Measurements from ENCODE around the gene TH. TPM values are rescaled to one million over a fixed set of nuclear protein-coding genes. Genes with fewer than 3 reads are reported as not detected.

The TH gene
- total and polyA plus RNA-seq, 2 experiments from 2014 or later: 0.34 TPM; not detected in 1

DNA sequence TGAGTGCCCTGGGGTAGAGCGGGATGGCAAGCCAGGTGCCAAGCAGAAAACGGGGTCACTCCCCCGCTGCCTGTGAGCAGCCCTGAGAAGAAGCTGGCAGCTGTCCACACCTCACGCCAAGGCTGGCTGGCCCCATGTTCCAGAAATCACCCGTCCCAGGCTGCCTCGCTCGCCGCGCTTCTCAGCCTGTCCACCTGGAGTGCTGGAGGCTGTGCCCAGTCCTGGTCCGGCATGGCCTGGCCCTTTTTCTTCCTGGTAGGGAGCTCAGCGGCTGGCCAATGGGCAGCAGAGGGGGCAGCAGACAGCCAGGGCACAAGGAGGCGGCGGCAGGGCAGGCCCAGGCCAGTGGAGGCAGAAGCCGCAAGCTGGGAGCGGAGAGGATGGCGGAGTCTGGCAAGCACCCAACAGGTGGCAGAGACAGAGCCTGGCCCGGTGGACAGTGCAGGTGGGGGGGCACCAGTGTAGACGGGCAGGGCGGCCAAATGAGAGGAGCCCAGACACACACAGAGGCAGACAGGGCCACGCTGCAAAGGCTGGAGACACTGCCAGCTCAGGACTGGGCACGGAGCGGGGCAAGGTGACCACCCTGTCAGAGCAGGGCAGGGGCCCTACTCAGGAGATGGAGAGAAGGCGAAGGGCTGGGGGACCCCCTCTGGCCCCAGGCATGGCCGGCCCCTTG is 37.2 kb upstream of the TH start:
- Histone ChIP-seq H2AFZ (no peak overlapping the region), H3K9me2 (ENCODE audit: insufficient read depth) (no peaks in the 10 kb centered on the region)
- ATAC-seq: peak; percentile 64

More for the DNA sequence above, 37.2 kb upstream of the TH start:
- Histone ChIP-seq H3K27me3 (ENCODE audit: insufficient read depth) (no peaks in the 10 kb centered on the region), H3K36me3 (ENCODE audit: insufficient read depth) (no peaks in the 10 kb centered on the region), H3K4me1 (ENCODE audit: insufficient read depth) (peaks cover 9% of the 10 kb centered on the region; the same call in 1 of the 2 replicates), H3K4me2 (no peak overlapping the region), H3F3A (replicated peaks; ENCODE audit: low read depth) (no peaks in the 10 kb centered on the region), H3K79me2 (replicated peaks; ENCODE audit: insufficient read depth) (no peaks in the 10 kb centered on the region), H3K4me3 (no peak overlapping the region), H4K20me1 (replicated peaks; ENCODE audit: insufficient read depth) (no peaks in the 10 kb centered on the region), H3K27ac (ENCODE audit: low read depth) (no peak overlapping the region)
- Mint-ChIP-seq H3K27ac (no peak overlapping the region), H3K9me3 (peaks cover 3% of the 10 kb centered on the region; the same call in 1 of the 3 replicates), H3K4me3 (no peak overlapping the region), H3K4me1 (peaks cover 13% of the 10 kb centered on the region), H3K27me3 (ENCODE audit: insufficient read depth, low read depth, poor library complexity) (peaks cover 16% of the 10 kb centered on the region), H3K36me3 (ENCODE audit: low read depth) (no peaks in the 10 kb centered on the region)
- TF ChIP-seq POLR2AphosphoS5 (IDR thresholded peaks at IDR 0.05; ENCODE audit: low read depth) (no peak), ZNF114 (CRISPR knock-in tag; IDR thresholded peaks at IDR 0.05) (no peak), JUNB (IDR thresholded peaks at IDR 0.05; ENCODE audit: unreplicated experiment) (no peak), CREB1 (CRISPR knock-in tag; IDR thresholded peaks at IDR 0.05; ENCODE audit: low read depth) (no peak)
- TF ChIP-seq, protein P1, sequence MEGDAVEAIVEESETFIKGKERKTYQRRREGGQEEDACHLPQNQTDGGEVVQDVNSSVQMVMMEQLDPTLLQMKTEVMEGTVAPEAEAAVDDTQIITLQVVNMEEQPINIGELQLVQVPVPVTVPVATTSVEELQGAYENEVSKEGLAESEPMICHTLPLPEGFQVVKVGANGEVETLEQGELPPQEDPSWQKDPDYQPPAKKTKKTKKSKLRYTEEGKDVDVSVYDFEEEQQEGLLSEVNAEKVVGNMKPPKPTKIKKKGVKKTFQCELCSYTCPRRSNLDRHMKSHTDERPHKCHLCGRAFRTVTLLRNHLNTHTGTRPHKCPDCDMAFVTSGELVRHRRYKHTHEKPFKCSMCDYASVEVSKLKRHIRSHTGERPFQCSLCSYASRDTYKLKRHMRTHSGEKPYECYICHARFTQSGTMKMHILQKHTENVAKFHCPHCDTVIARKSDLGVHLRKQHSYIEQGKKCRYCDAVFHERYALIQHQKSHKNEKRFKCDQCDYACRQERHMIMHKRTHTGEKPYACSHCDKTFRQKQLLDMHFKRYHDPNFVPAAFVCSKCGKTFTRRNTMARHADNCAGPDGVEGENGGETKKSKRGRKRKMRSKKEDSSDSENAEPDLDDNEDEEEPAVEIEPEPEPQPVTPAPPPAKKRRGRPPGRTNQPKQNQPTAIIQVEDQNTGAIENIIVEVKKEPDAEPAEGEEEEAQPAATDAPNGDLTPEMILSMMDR (conservative IDR thresholded peaks at IDR 0.05; ENCODE audit: low read depth in 2 of 2): peak; percentile 18 to 25; a peak in 2 of 4 replicates
- TF ChIP-seq, protein P2, sequence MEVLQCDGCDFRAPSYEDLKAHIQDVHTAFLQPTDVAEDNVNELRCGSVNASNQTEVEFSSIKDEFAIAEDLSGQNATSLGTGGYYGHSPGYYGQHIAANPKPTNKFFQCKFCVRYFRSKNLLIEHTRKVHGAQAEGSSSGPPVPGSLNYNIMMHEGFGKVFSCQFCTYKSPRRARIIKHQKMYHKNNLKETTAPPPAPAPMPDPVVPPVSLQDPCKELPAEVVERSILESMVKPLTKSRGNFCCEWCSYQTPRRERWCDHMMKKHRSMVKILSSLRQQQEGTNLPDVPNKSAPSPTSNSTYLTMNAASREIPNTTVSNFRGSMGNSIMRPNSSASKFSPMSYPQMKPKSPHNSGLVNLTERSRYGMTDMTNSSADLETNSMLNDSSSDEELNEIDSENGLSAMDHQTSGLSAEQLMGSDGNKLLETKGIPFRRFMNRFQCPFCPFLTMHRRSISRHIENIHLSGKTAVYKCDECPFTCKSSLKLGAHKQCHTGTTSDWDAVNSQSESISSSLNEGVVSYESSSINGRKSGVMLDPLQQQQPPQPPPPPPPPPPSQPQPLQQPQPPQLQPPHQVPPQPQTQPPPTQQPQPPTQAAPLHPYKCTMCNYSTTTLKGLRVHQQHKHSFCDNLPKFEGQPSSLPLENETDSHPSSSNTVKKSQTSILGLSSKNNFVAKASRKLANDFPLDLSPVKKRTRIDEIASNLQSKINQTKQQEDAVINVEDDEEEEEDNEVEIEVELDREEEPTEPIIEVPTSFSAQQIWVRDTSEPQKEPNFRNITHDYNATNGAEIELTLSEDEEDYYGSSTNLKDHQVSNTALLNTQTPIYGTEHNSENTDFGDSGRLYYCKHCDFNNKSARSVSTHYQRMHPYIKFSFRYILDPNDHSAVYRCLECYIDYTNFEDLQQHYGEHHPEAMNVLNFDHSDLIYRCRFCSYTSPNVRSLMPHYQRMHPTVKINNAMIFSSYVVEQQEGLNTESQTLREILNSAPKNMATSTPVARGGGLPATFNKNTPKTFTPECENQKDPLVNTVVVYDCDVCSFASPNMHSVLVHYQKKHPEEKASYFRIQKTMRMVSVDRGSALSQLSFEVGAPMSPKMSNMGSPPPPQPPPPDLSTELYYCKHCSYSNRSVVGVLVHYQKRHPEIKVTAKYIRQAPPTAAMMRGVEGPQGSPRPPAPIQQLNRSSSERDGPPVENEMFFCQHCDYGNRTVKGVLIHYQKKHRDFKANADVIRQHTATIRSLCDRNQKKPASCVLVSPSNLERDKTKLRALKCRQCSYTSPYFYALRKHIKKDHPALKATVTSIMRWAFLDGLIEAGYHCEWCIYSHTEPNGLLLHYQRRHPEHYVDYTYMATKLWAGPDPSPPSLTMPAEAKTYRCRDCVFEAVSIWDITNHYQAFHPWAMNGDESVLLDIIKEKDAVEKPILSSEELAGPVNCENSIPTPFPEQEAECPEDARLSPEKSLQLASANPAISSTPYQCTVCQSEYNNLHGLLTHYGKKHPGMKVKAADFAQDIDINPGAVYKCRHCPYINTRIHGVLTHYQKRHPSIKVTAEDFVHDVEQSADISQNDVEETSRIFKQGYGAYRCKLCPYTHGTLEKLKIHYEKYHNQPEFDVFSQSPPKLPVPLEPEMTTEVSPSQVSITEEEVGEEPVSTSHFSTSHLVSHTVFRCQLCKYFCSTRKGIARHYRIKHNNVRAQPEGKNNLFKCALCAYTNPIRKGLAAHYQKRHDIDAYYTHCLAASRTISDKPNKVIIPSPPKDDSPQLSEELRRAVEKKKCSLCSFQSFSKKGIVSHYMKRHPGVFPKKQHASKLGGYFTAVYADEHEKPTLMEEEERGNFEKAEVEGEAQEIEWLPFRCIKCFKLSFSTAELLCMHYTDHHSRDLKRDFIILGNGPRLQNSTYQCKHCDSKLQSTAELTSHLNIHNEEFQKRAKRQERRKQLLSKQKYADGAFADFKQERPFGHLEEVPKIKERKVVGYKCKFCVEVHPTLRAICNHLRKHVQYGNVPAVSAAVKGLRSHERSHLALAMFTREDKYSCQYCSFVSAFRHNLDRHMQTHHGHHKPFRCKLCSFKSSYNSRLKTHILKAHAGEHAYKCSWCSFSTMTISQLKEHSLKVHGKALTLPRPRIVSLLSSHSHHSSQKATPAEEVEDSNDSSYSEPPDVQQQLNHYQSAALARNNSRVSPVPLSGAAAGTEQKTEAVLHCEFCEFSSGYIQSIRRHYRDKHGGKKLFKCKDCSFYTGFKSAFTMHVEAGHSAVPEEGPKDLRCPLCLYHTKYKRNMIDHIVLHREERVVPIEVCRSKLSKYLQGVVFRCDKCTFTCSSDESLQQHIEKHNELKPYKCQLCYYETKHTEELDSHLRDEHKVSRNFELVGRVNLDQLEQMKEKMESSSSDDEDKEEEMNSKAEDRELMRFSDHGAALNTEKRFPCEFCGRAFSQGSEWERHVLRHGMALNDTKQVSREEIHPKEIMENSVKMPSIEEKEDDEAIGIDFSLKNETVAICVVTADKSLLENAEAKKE (CRISPR knock-in tag; IDR thresholded peaks at IDR 0.05): no peak
- TF ChIP-seq, protein P3, sequence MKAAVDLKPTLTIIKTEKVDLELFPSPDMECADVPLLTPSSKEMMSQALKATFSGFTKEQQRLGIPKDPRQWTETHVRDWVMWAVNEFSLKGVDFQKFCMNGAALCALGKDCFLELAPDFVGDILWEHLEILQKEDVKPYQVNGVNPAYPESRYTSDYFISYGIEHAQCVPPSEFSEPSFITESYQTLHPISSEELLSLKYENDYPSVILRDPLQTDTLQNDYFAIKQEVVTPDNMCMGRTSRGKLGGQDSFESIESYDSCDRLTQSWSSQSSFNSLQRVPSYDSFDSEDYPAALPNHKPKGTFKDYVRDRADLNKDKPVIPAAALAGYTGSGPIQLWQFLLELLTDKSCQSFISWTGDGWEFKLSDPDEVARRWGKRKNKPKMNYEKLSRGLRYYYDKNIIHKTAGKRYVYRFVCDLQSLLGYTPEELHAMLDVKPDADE (IDR thresholded peaks at IDR 0.05): no peak
- TF ChIP-seq, protein P4, sequence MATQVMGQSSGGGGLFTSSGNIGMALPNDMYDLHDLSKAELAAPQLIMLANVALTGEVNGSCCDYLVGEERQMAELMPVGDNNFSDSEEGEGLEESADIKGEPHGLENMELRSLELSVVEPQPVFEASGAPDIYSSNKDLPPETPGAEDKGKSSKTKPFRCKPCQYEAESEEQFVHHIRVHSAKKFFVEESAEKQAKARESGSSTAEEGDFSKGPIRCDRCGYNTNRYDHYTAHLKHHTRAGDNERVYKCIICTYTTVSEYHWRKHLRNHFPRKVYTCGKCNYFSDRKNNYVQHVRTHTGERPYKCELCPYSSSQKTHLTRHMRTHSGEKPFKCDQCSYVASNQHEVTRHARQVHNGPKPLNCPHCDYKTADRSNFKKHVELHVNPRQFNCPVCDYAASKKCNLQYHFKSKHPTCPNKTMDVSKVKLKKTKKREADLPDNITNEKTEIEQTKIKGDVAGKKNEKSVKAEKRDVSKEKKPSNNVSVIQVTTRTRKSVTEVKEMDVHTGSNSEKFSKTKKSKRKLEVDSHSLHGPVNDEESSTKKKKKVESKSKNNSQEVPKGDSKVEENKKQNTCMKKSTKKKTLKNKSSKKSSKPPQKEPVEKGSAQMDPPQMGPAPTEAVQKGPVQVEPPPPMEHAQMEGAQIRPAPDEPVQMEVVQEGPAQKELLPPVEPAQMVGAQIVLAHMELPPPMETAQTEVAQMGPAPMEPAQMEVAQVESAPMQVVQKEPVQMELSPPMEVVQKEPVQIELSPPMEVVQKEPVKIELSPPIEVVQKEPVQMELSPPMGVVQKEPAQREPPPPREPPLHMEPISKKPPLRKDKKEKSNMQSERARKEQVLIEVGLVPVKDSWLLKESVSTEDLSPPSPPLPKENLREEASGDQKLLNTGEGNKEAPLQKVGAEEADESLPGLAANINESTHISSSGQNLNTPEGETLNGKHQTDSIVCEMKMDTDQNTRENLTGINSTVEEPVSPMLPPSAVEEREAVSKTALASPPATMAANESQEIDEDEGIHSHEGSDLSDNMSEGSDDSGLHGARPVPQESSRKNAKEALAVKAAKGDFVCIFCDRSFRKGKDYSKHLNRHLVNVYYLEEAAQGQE (IDR thresholded peaks at IDR 0.05; ENCODE audit: unreplicated experiment): no peak
- DNase-seq (ENCODE audit: low spot score): peak; percentile 39

Measured in GM23338 (cell line).